ENCODE measurements around the gene FBRS.
"Not testable (repeated sequence)": the region's sequence is repeated elsewhere in the genome, so short reads cannot be mapped to it uniquely, and the experiment has no call there.

FBRS gene

GRCh38 chr16:30698816-30699614, 40.8 kb downstream of the FBRS start, which contains the start of gene SRCAP:
Gene SRCAP, plus strand, starts transcription at chr16:30699171. Its CDS starts 1,654 bp downstream, at chr16:30700825.
- DNase-seq (ENCODE audit: low spot score), result peak; percentile 86

- no peak for DNase-seq (ENCODE audit: low spot score)
These were observed 41.4 kb downstream of the FBRS start for GRCh38 chr16:30699615-30700099.

GRCh38 chr16:30700491-30700890, 42.3 kb downstream of the FBRS start:
- no peak for DNase-seq (ENCODE audit: low spot score)

GRCh38 chr16:30700971-30701370, 42.7 kb downstream of the FBRS start:
- no peak for DNase-seq (ENCODE audit: low spot score)

GRCh38 chr16:30703071-30703470, 44.8 kb downstream of the FBRS start:
- DNase-seq (ENCODE audit: low spot score), result not testable (repeated sequence)

- no peak for DNase-seq (ENCODE audit: low spot score)
These were observed 45.7 kb downstream of the FBRS start for GRCh38 chr16:30703971-30704370.

GRCh38 chr16:30706046-30706445, 47.8 kb downstream of the FBRS start:
- DNase-seq (ENCODE audit: low spot score), result no peak

GRCh38 chr16:30710971-30711370, 52.7 kb downstream of the FBRS start:
- no peak for DNase-seq (ENCODE audit: low spot score)

- no peak for DNase-seq (ENCODE audit: low spot score)
These were observed 53.5 kb downstream of the FBRS start for GRCh38 chr16:30711712-30712111.

GRCh38 chr16:30715750-30716445, 57.7 kb downstream of the FBRS start:
- no peak for DNase-seq (ENCODE audit: low spot score)

- no peak for DNase-seq (ENCODE audit: low spot score)
These were observed 61.9 kb downstream of the FBRS start for GRCh38 chr16:30720086-30720485.
